Measurements from ENCODE around the gene ATP9A. TPM values are rescaled to one million over a fixed set of nuclear protein-coding genes. Genes with fewer than 3 reads are reported as not detected.

The ATP9A gene
- total and polyA plus RNA-seq, 4 donors, result 2.4 to 16.7 (median 9.9) TPM

DNA sequence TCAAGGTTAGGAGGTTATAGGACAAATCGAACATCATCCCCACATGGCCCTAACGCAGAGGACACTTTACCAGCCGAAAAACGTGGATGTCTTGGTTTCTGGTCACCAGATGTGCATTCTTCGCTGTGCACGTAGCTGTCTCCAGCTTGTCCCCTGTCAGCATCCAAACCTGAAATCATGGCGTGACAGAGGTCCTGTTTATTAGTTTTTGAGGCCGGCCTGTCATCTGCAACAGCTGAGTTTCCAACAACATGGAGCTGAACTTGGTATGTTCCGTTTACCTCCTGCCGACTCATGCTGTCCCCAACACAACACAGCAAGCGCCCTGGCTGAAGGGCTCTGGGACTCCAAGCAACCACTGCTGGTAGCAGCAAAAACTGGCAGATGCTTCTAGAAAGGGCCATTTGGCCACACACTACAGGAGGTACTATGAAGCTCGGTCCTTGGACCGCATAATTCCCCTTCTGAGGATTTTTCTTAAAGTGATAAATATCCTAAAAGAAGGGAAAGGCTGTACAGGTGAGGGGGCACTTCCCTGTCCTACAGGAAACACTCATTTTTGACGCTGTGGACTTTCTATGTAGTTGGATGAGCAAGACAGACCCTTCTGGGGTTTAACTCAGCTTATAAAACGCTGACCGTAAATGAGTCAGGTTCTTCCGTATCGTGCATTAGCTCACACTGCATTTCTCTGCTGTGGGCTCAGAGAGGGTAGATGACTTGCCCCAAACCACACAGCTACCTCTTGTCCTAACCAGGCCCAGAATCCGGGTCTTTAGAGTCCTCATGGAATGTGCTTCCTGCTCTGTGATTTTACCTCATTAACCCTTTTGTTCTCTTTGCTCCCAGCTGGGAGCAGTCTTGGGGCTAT lies 146.0 kb downstream of the ATP9A start:
- Histone ChIP-seq H3K36me3 (ENCODE audit: control insufficient read depth in 4 of 4, insufficient read depth in 3 of 4, low read depth in 1 of 4, low read length in 3 of 4) (peaks cover 0 to 28% (median 3%) of the 10 kb centered on the region in 4 donors), H3K4me3 (ENCODE audit: low read depth in 1 of 3, low read length in 3 of 3) (no peak overlapping the region), H3K27ac (ENCODE audit: low read depth in 1 of 2, low read length in 2 of 2) (no peak overlapping the region), H3K9ac (ENCODE audit: low read depth in 1 of 2, low read length in 2 of 2) (no peak overlapping the region), H3K27me3 (ENCODE audit: control insufficient read depth in 4 of 4, insufficient read depth in 4 of 4, low read length in 3 of 4) (no peaks in the 10 kb centered on the region), H3K9me3 (ENCODE audit: control insufficient read depth in 4 of 4, low read length in 3 of 4) (no peaks in the 10 kb centered on the region), H3K4me1 (ENCODE audit: control insufficient read depth in 4 of 4, insufficient read depth in 4 of 4, low read length in 3 of 4) (no peaks in the 10 kb centered on the region)
- TF ChIP-seq FOXA2 (IDR thresholded peaks at IDR 0.05), result no peak
- no peak for TF ChIP-seq JUND (IDR thresholded peaks at IDR 0.05)
- no peak for TF ChIP-seq TAF1 (conservative IDR thresholded peaks at IDR 0.05)
- TF ChIP-seq SP1 (IDR thresholded peaks at IDR 0.05), result no peak
- no peak for TF ChIP-seq GABPA (IDR thresholded peaks at IDR 0.05 in 1 of 2, conservative IDR thresholded peaks at IDR 0.05 in 1 of 2)
- TF ChIP-seq RAD21 (IDR thresholded peaks at IDR 0.05), result no peak
- TF ChIP-seq NR2F2 (IDR thresholded peaks at IDR 0.05), result no peak
- TF ChIP-seq, protein P1, sequence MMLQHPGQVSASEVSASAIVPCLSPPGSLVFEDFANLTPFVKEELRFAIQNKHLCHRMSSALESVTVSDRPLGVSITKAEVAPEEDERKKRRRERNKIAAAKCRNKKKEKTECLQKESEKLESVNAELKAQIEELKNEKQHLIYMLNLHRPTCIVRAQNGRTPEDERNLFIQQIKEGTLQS (IDR thresholded peaks at IDR 0.05), result no peak
- TF ChIP-seq FOXA1 (IDR thresholded peaks at IDR 0.05), result no peak
- no peak for TF ChIP-seq EGR1 (IDR thresholded peaks at IDR 0.05; ENCODE audit: low read depth in 2 of 2)
- TF ChIP-seq, protein P2, sequence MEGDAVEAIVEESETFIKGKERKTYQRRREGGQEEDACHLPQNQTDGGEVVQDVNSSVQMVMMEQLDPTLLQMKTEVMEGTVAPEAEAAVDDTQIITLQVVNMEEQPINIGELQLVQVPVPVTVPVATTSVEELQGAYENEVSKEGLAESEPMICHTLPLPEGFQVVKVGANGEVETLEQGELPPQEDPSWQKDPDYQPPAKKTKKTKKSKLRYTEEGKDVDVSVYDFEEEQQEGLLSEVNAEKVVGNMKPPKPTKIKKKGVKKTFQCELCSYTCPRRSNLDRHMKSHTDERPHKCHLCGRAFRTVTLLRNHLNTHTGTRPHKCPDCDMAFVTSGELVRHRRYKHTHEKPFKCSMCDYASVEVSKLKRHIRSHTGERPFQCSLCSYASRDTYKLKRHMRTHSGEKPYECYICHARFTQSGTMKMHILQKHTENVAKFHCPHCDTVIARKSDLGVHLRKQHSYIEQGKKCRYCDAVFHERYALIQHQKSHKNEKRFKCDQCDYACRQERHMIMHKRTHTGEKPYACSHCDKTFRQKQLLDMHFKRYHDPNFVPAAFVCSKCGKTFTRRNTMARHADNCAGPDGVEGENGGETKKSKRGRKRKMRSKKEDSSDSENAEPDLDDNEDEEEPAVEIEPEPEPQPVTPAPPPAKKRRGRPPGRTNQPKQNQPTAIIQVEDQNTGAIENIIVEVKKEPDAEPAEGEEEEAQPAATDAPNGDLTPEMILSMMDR (IDR thresholded peaks at IDR 0.05; ENCODE audit: low read depth, low read length, missing input control), result no peak
- TF ChIP-seq YY1 (IDR thresholded peaks at IDR 0.05), result no peak
- no peak for TF ChIP-seq RXRA (IDR thresholded peaks at IDR 0.05)
- TF ChIP-seq, protein P3, sequence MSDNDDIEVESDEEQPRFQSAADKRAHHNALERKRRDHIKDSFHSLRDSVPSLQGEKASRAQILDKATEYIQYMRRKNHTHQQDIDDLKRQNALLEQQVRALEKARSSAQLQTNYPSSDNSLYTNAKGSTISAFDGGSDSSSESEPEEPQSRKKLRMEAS (IDR thresholded peaks at IDR 0.05), result no peak
- TF ChIP-seq HNF4A (conservative IDR thresholded peaks at IDR 0.05), result no peak
- no peak for TF ChIP-seq HNF4G (IDR thresholded peaks at IDR 0.05)
- TF ChIP-seq, protein P4, sequence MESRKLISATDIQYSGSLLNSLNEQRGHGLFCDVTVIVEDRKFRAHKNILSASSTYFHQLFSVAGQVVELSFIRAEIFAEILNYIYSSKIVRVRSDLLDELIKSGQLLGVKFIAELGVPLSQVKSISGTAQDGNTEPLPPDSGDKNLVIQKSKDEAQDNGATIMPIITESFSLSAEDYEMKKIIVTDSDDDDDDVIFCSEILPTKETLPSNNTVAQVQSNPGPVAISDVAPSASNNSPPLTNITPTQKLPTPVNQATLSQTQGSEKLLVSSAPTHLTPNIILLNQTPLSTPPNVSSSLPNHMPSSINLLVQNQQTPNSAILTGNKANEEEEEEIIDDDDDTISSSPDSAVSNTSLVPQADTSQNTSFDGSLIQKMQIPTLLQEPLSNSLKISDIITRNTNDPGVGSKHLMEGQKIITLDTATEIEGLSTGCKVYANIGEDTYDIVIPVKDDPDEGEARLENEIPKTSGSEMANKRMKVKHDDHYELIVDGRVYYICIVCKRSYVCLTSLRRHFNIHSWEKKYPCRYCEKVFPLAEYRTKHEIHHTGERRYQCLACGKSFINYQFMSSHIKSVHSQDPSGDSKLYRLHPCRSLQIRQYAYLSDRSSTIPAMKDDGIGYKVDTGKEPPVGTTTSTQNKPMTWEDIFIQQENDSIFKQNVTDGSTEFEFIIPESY (IDR thresholded peaks at IDR 0.05), result no peak
- TF ChIP-seq, protein P5, sequence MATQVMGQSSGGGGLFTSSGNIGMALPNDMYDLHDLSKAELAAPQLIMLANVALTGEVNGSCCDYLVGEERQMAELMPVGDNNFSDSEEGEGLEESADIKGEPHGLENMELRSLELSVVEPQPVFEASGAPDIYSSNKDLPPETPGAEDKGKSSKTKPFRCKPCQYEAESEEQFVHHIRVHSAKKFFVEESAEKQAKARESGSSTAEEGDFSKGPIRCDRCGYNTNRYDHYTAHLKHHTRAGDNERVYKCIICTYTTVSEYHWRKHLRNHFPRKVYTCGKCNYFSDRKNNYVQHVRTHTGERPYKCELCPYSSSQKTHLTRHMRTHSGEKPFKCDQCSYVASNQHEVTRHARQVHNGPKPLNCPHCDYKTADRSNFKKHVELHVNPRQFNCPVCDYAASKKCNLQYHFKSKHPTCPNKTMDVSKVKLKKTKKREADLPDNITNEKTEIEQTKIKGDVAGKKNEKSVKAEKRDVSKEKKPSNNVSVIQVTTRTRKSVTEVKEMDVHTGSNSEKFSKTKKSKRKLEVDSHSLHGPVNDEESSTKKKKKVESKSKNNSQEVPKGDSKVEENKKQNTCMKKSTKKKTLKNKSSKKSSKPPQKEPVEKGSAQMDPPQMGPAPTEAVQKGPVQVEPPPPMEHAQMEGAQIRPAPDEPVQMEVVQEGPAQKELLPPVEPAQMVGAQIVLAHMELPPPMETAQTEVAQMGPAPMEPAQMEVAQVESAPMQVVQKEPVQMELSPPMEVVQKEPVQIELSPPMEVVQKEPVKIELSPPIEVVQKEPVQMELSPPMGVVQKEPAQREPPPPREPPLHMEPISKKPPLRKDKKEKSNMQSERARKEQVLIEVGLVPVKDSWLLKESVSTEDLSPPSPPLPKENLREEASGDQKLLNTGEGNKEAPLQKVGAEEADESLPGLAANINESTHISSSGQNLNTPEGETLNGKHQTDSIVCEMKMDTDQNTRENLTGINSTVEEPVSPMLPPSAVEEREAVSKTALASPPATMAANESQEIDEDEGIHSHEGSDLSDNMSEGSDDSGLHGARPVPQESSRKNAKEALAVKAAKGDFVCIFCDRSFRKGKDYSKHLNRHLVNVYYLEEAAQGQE (IDR thresholded peaks at IDR 0.05), result no peak
- 94% methylated on average over 19 of the region's 19 CpGs for WGBS
- DNase-seq (ENCODE audit: low spot score), result no peak

Data from liver (tissue), 9 donors.